ENCODE measurements around the gene TJP2. TPM values are rescaled to one million over a fixed set of nuclear protein-coding genes. Genes with fewer than 3 reads are reported as not detected.

The TJP2 gene
- total RNA-seq, 1 donor from 2014 or later: 39.6 TPM

DNA sequence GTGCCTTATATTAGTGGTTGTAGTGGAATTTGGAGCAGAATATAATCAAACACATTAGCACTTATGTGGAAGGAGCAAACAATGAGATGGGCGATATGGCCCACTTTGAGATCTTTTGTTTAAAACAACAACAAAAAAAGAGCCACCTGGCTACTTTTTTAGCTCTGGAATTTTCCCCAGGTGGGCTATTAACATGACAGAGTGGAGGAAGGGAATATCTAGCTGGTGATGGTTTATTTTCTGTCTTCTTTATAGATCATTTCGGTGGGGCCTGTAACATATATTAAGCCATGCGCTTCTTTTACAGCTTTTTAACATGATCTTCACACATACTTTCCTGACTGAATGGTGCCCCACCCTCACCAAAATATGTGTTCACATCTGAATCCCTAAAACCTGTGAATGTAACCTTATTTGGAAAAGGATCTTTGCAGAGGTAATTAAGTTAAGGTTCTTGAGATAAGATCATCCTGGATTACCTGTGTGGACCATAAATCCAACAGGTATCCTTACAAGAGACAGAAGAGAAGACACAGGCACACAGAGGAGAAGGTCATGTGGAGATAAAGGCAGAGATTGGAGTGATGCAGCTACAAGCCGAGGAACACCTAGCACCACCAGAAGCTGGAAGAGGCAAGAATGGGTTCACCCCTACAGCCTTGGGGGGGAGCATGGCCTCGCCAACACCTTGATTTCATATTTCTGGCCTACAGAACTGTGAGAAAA lies 134.3 kb downstream of the TJP2 start:
- peak overlapping the region; percentile 88 for H3K27ac Mint-ChIP-seq (ENCODE audit: unreplicated experiment)

GRCh38 chr9:69313175-69313574 lies 139.1 kb downstream of the TJP2 start:
- no peaks in the 10 kb centered on the region for H3K36me3 ChIP-seq (ENCODE audit: insufficient read depth, low read length)
- H3K4me2 ChIP-seq (ENCODE audit: low read length): no peak overlapping the region
- Mint-ChIP-seq H3K4me1 (ENCODE audit: low read depth, unreplicated experiment) (peaks cover 9% of the 10 kb centered on the region), H3K36me3 (ENCODE audit: low read depth, unreplicated experiment) (peaks cover 3% of the 10 kb centered on the region), H3K27me3 (ENCODE audit: low read depth, unreplicated experiment) (no peaks in the 10 kb centered on the region), H3K9me3 (ENCODE audit: unreplicated experiment) (peaks cover 25% of the 10 kb centered on the region), H3K4me3 (ENCODE audit: unreplicated experiment) (no peak overlapping the region), H3K27ac (ENCODE audit: unreplicated experiment) (no peak overlapping the region)
- H3K79me2 ChIP-seq (ENCODE audit: insufficient read depth, low read length): no peaks in the 10 kb centered on the region
- FAIRE-seq: no peak
- H3K4me1 ChIP-seq (ENCODE audit: insufficient read depth, low read length): peaks cover 6% of the 10 kb centered on the region
- H3K4me3 ChIP-seq (ENCODE audit: insufficient read depth, low read depth, low read length): no peak overlapping the region
- H3K9ac ChIP-seq (ENCODE audit: low read length): no peak overlapping the region
- no peak for TF ChIP-seq EZH2 (IDR thresholded peaks at IDR 0.05; ENCODE audit: insufficient read depth, low read length)
- TF ChIP-seq, protein P1, sequence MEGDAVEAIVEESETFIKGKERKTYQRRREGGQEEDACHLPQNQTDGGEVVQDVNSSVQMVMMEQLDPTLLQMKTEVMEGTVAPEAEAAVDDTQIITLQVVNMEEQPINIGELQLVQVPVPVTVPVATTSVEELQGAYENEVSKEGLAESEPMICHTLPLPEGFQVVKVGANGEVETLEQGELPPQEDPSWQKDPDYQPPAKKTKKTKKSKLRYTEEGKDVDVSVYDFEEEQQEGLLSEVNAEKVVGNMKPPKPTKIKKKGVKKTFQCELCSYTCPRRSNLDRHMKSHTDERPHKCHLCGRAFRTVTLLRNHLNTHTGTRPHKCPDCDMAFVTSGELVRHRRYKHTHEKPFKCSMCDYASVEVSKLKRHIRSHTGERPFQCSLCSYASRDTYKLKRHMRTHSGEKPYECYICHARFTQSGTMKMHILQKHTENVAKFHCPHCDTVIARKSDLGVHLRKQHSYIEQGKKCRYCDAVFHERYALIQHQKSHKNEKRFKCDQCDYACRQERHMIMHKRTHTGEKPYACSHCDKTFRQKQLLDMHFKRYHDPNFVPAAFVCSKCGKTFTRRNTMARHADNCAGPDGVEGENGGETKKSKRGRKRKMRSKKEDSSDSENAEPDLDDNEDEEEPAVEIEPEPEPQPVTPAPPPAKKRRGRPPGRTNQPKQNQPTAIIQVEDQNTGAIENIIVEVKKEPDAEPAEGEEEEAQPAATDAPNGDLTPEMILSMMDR (IDR thresholded peaks at IDR 0.05; ENCODE audit: insufficient read depth, low read depth, low read length): no peak
- peaks cover 3% of the 10 kb centered on the region for H3K27me3 ChIP-seq (ENCODE audit: insufficient read depth, low read length)
- H3K27ac ChIP-seq (ENCODE audit: low read depth, low read length): no peak overlapping the region
- no peak for DNase-seq (ENCODE audit: low read depth)
- no peak overlapping the region for H2AFZ ChIP-seq (ENCODE audit: low read depth, low read length)
- H3K9me3 ChIP-seq (ENCODE audit: insufficient read depth, low read depth, low read length): peaks cover 12% of the 10 kb centered on the region
- no peaks in the 10 kb centered on the region for H4K20me1 ChIP-seq (ENCODE audit: insufficient read depth, low read length)

More for the DNA sequence above, 134.3 kb downstream of the TJP2 start:
- Histone ChIP-seq H4K20me1 (ENCODE audit: insufficient read depth, low read length) (no peaks in the 10 kb centered on the region), H3K9ac (ENCODE audit: low read length) (no peak overlapping the region), H3K4me1 (ENCODE audit: insufficient read depth, low read length) (peaks cover 14% of the 10 kb centered on the region), H3K36me3 (ENCODE audit: insufficient read depth, low read length) (no peaks in the 10 kb centered on the region), H3K9me3 (ENCODE audit: insufficient read depth, low read depth, low read length) (peaks cover 9% of the 10 kb centered on the region), H3K27ac (ENCODE audit: low read depth, low read length) (peak overlapping the region; percentile 23), H3K79me2 (ENCODE audit: insufficient read depth, low read length) (no peaks in the 10 kb centered on the region), H3K27me3 (ENCODE audit: insufficient read depth, low read length) (no peaks in the 10 kb centered on the region), H3K4me2 (ENCODE audit: low read length) (peak overlapping the region; percentile 10), H3K4me3 (ENCODE audit: insufficient read depth, low read depth, low read length) (no peak overlapping the region), H2AFZ (ENCODE audit: low read depth, low read length) (no peak overlapping the region)
- no peaks in the 10 kb centered on the region for H3K27me3 Mint-ChIP-seq (ENCODE audit: low read depth, unreplicated experiment)
- DNase-seq (ENCODE audit: low read depth) (no peak), FAIRE-seq (peak; percentile 20)
- peaks cover 18% of the 10 kb centered on the region for H3K4me1 Mint-ChIP-seq (ENCODE audit: low read depth, unreplicated experiment)
- TF ChIP-seq, protein P1 (IDR thresholded peaks at IDR 0.05; ENCODE audit: insufficient read depth, low read depth, low read length): no peak
- no peak for TF ChIP-seq EZH2 (IDR thresholded peaks at IDR 0.05; ENCODE audit: insufficient read depth, low read length)
- H3K9me3 Mint-ChIP-seq (ENCODE audit: unreplicated experiment): peaks cover 17% of the 10 kb centered on the region
- no peak overlapping the region for H3K4me3 Mint-ChIP-seq (ENCODE audit: unreplicated experiment)
- H3K36me3 Mint-ChIP-seq (ENCODE audit: low read depth, unreplicated experiment): peaks cover 3% of the 10 kb centered on the region

- Histone ChIP-seq H3K79me2 (ENCODE audit: insufficient read depth, low read length) (no peaks in the 10 kb centered on the region), H3K27me3 (ENCODE audit: insufficient read depth, low read length) (peaks cover 4% of the 10 kb centered on the region), H2AFZ (ENCODE audit: low read depth, low read length) (no peak overlapping the region), H3K36me3 (ENCODE audit: insufficient read depth, low read length) (no peaks in the 10 kb centered on the region), H3K4me3 (ENCODE audit: insufficient read depth, low read depth, low read length) (no peak overlapping the region), H3K4me2 (ENCODE audit: low read length) (no peak overlapping the region), H3K9me3 (ENCODE audit: insufficient read depth, low read depth, low read length) (peaks cover 12% of the 10 kb centered on the region), H4K20me1 (ENCODE audit: insufficient read depth, low read length) (no peaks in the 10 kb centered on the region), H3K9ac (ENCODE audit: low read length) (no peak overlapping the region), H3K27ac (ENCODE audit: low read depth, low read length) (no peak overlapping the region), H3K4me1 (ENCODE audit: insufficient read depth, low read length) (no peaks in the 10 kb centered on the region)
- no peak for DNase-seq (ENCODE audit: low read depth)
- H3K4me3 Mint-ChIP-seq (ENCODE audit: unreplicated experiment): no peak overlapping the region
- peaks cover 3% of the 10 kb centered on the region for H3K36me3 Mint-ChIP-seq (ENCODE audit: low read depth, unreplicated experiment)
- no peak overlapping the region for H3K27ac Mint-ChIP-seq (ENCODE audit: unreplicated experiment)
- H3K9me3 Mint-ChIP-seq (ENCODE audit: unreplicated experiment): peaks cover 25% of the 10 kb centered on the region
- FAIRE-seq: no peak
- H3K4me1 Mint-ChIP-seq (ENCODE audit: low read depth, unreplicated experiment): peaks cover 1% of the 10 kb centered on the region
- peaks cover 3% of the 10 kb centered on the region for H3K27me3 Mint-ChIP-seq (ENCODE audit: low read depth, unreplicated experiment)
- TF ChIP-seq, protein P1 (IDR thresholded peaks at IDR 0.05; ENCODE audit: insufficient read depth, low read depth, low read length): no peak
- TF ChIP-seq EZH2 (IDR thresholded peaks at IDR 0.05; ENCODE audit: insufficient read depth, low read length): no peak
These were observed 140.5 kb downstream of the TJP2 start for GRCh38 chr9:69314547-69314946.
